ENCODE data around the gene QPRT.
"Not testable (repeated sequence)": the region's sequence is repeated elsewhere in the genome, so short reads cannot be mapped to it uniquely, and the experiment has no call there.

The QPRT gene

DNA sequence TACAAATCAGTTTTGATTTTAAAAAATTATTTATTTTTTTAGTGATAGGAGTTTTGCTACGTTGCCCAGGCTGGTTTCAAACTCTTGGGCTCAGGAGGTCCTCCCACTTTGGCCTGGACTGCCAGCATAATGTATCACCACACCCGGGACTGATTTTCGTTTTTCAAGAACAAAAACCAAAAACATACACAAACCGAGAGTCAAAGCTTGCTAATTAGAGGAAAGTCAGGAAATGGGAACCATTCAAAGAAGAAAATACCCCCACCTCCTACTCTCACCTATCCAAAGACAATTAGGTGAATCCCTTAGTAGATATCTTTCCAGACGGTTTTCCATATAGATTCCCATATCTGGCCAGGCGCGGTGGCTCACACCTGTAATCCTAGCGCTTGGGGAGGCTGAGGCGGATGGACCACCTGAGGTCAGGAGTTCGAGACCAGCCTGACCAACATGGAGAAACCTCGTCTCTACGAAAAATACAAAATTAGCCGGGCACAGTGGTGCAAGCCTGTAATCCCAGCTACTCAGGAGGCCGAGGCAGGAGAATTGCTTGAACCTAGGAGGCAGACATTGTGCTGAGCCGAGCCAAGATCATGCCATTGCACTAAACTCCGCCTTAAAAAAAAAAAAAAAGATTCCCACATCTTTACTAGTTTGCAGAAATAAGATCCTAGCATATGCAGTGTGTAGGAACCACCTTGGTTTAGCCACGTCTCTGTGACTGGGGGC lies 16.8 kb upstream of the QPRT start:
- Histone ChIP-seq H3K4me1 (ENCODE audit: control insufficient read depth in 1 of 2, insufficient read depth in 2 of 2, low read length in 2 of 2) (peaks cover 11 to 19% of the 10 kb centered on the region in 2 donors), H3K4me3 (ENCODE audit: low read depth in 1 of 2, low read length in 2 of 2) (peak overlapping the region; percentile 30 to 61), H3K9ac (ENCODE audit: low read depth in 1 of 2, low read length in 2 of 2) (no peak overlapping the region), H3K9me3 (ENCODE audit: control insufficient read depth in 1 of 2, low read length in 2 of 2) (no peaks in the 10 kb centered on the region), H3K36me3 (ENCODE audit: control insufficient read depth in 1 of 2, insufficient read depth in 2 of 2, low read length in 2 of 2) (no peaks in the 10 kb centered on the region), H3K27ac (ENCODE audit: low read depth, low read length) (no peak overlapping the region), H3K27me3 (ENCODE audit: control insufficient read depth in 1 of 2, insufficient read depth in 2 of 2, low read length in 2 of 2) (no peaks in the 10 kb centered on the region)

DNA sequence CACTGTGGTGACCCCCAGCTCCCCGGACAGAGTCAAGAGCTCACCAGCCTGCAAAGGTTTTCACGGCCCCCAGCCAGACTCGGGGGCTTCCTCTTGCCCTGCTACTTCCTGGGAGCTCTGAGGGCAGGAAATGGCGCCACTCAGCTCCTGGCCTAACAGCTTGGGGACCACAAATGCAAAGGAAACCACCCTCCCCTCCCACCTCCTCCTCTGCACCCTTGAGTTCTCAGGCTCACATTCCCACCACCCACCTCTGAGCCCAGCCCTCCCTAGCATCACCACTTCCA lies 16.3 kb upstream of the QPRT start:
- H3K27me3 ChIP-seq (ENCODE audit: control insufficient read depth in 1 of 2, insufficient read depth in 2 of 2, low read length in 2 of 2), result no peaks in the 10 kb centered on the region
- H3K27ac ChIP-seq (ENCODE audit: low read depth, low read length), result no peak overlapping the region
- H3K9ac ChIP-seq (ENCODE audit: low read depth in 1 of 2, low read length in 2 of 2), result no peak overlapping the region
- peaks cover 12 to 19% of the 10 kb centered on the region in 2 donors for H3K4me1 ChIP-seq (ENCODE audit: control insufficient read depth in 1 of 2, insufficient read depth in 2 of 2, low read length in 2 of 2)
- no peaks in the 10 kb centered on the region for H3K9me3 ChIP-seq (ENCODE audit: control insufficient read depth in 1 of 2, low read length in 2 of 2)
- H3K36me3 ChIP-seq (ENCODE audit: control insufficient read depth in 1 of 2, insufficient read depth in 2 of 2, low read length in 2 of 2), result no peaks in the 10 kb centered on the region
- H3K4me3 ChIP-seq (ENCODE audit: low read depth in 1 of 2, low read length in 2 of 2), result peak overlapping the region; percentile 30 to 61

DNA sequence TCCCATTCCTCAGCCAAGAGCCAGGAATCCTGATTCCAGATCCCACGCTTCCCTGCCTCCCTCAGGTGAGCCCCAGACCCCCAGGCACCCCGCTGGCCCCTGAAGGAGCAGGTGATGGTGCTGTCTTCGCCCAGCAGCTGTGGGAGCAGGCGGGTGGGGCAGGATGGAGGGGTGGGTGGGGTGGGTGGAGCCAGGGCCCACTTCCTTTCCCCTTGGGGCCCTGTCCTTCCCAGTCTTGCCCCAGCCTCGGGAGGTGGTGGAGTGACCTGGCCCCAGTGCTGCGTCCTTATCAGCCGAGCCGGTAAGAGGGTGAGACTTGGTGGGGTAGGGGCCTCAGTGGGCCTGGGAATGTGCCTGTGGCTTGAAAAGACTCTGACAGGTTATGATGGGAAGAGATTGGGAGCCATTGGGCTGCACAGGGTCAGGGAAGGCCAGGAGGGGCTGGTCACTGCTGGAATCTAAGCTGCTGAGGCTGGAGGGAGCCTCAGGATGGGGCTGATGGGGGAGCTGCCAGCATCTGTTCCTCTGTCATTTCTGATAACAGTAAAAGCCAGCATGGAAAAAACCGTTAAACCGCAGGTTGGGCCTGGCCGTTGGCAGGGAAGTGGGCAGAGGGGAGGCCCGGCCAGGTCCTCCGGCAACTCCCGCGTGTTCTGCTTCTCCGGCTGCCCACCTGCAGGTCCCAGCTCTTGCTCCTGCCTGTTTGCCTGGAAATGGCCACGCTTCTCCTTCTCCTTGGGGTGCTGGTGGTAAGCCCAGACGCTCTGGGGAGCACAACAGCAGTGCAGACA lies 15.8 kb upstream of the QPRT start, which contains the start of gene SPN:
Gene SPN (plus strand): TSS at position 232 of the 791 bp plus-strand sequence. CDS start 482 bp downstream, at position 714.
- Histone ChIP-seq H3K4me3 (ENCODE audit: low read depth in 1 of 2, low read length in 2 of 2) (peak within 1 kb of the TSS; percentile 46 to 66), H3K36me3 (ENCODE audit: control insufficient read depth in 1 of 2, insufficient read depth in 2 of 2, low read length in 2 of 2) (no peaks in the 10 kb centered on the region), H3K9me3 (ENCODE audit: control insufficient read depth in 1 of 2, low read length in 2 of 2) (no peaks in the 10 kb centered on the region), H3K27ac (ENCODE audit: low read depth, low read length) (no peak within 1 kb of the TSS), H3K9ac (ENCODE audit: low read depth in 1 of 2, low read length in 2 of 2) (peak within 1 kb of the TSS; percentile 54 to 57), H3K4me1 (ENCODE audit: control insufficient read depth in 1 of 2, insufficient read depth in 2 of 2, low read length in 2 of 2) (peaks cover 12 to 22% of the 10 kb centered on the region in 2 donors), H3K27me3 (ENCODE audit: control insufficient read depth in 1 of 2, insufficient read depth in 2 of 2, low read length in 2 of 2) (no peaks in the 10 kb centered on the region)

DNA sequence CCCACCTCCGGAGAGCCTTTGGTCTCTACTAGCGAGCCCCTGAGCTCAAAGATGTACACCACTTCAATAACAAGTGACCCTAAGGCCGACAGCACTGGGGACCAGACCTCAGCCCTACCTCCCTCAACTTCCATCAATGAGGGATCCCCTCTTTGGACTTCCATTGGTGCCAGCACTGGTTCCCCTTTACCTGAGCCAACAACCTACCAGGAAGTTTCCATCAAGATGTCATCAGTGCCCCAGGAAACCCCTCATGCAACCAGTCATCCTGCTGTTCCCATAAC lies 15.2 kb upstream of the QPRT start:
- Histone ChIP-seq H3K4me3 (ENCODE audit: low read depth in 1 of 2, low read length in 2 of 2) (peak overlapping the region; percentile 46 to 66), H3K27ac (ENCODE audit: low read depth, low read length) (no peak overlapping the region), H3K27me3 (ENCODE audit: control insufficient read depth in 1 of 2, insufficient read depth in 2 of 2, low read length in 2 of 2) (no peaks in the 10 kb centered on the region), H3K4me1 (ENCODE audit: control insufficient read depth in 1 of 2, insufficient read depth in 2 of 2, low read length in 2 of 2) (peaks cover 12 to 22% of the 10 kb centered on the region in 2 donors), H3K9me3 (ENCODE audit: control insufficient read depth in 1 of 2, low read length in 2 of 2) (no peaks in the 10 kb centered on the region), H3K9ac (ENCODE audit: low read depth in 1 of 2, low read length in 2 of 2) (peak overlapping the region in 1 of 2 donors; percentile 42), H3K36me3 (ENCODE audit: control insufficient read depth in 1 of 2, insufficient read depth in 2 of 2, low read length in 2 of 2) (no peaks in the 10 kb centered on the region)

DNA sequence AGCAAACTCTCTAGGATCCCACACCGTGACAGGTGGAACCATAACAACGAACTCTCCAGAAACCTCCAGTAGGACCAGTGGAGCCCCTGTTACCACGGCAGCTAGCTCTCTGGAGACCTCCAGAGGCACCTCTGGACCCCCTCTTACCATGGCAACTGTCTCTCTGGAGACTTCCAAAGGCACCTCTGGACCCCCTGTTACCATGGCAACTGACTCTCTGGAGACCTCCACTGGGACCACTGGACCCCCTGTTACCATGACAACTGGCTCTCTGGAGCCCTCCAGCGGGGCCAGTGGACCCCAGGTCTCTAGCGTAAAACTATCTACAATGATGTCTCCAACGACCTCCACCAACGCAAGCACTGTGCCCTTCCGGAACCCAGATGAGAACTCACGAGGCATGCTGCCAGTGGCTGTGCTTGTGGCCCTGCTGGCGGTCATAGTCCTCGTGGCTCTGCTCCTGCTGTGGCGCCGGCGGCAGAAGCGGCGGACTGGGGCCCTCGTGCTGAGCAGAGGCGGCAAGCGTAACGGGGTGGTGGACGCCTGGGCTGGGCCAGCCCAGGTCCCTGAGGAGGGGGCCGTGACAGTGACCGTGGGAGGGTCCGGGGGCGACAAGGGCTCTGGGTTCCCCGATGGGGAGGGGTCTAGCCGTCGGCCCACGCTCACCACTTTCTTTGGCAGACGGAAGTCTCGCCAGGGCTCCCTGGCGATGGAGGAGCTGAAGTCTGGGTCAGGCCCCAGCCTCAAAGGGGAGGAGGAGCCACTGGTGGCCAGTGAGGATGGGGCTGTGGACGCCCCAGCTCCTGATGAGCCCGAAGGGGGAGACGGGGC lies 14.7 kb upstream of the QPRT start:
- peak overlapping the region; percentile 46 to 66 for H3K4me3 ChIP-seq (ENCODE audit: low read depth in 1 of 2, low read length in 2 of 2)
- peaks cover 12 to 22% of the 10 kb centered on the region in 2 donors for H3K4me1 ChIP-seq (ENCODE audit: control insufficient read depth in 1 of 2, insufficient read depth in 2 of 2, low read length in 2 of 2)
- peak overlapping the region; percentile 9 to 42 for H3K9ac ChIP-seq (ENCODE audit: low read depth in 1 of 2, low read length in 2 of 2)
- no peaks in the 10 kb centered on the region for H3K9me3 ChIP-seq (ENCODE audit: control insufficient read depth in 1 of 2, low read length in 2 of 2)
- H3K27me3 ChIP-seq (ENCODE audit: control insufficient read depth in 1 of 2, insufficient read depth in 2 of 2, low read length in 2 of 2), result no peaks in the 10 kb centered on the region
- no peak overlapping the region for H3K27ac ChIP-seq (ENCODE audit: low read depth, low read length)
- H3K36me3 ChIP-seq (ENCODE audit: control insufficient read depth in 1 of 2, insufficient read depth in 2 of 2, low read length in 2 of 2), result no peaks in the 10 kb centered on the region

DNA sequence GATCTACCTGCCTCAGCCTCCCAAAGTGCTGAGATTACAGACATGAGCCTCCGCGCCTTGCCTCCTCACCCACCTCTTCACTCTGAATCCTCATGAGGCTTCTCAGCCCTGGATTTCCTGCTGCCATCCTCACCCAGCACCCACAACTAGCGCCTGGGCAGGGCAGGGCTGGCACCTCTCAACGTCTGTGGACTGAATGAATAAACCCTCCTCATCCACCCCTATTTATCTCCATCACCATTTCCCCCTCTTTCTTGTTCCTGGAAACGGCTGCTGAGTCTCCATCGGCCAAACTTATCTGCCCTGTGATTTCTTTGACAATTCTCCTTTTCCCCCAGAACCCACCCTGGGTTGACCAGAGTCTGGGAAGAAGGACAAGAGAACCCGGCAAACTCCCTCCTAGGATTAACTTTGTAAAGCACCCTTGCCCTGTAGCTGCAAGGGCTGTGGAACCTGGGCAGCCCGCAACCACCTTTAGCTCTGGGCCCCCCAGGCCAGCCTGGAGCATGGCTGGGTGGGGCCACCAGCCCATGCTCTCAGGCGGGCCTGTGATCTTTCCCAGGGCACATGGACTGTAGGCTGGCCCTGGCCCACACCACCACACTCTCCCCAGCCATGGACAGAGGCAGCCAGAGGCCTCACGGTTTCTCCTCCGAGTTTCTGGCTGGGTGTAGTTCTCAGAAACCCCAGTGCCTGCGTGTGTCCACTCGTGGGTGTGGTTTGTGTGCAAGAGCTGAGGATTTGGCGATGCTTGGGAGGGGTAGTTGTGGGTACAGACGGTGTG lies 13.5 kb upstream of the QPRT start:
- Histone ChIP-seq H3K4me3 (ENCODE audit: low read depth in 1 of 2, low read length in 2 of 2) (peak overlapping the region; percentile 65 to 66), H3K36me3 (ENCODE audit: control insufficient read depth in 1 of 2, insufficient read depth in 2 of 2, low read length in 2 of 2) (no peaks in the 10 kb centered on the region), H3K27me3 (ENCODE audit: control insufficient read depth in 1 of 2, insufficient read depth in 2 of 2, low read length in 2 of 2) (no peaks in the 10 kb centered on the region), H3K4me1 (ENCODE audit: control insufficient read depth in 1 of 2, insufficient read depth in 2 of 2, low read length in 2 of 2) (peaks cover 12 to 22% of the 10 kb centered on the region in 2 donors), H3K9me3 (ENCODE audit: control insufficient read depth in 1 of 2, low read length in 2 of 2) (no peaks in the 10 kb centered on the region), H3K9ac (ENCODE audit: low read depth in 1 of 2, low read length in 2 of 2) (peak overlapping the region in 1 of 2 donors; percentile 18), H3K27ac (ENCODE audit: low read depth, low read length) (no peak overlapping the region)

DNA sequence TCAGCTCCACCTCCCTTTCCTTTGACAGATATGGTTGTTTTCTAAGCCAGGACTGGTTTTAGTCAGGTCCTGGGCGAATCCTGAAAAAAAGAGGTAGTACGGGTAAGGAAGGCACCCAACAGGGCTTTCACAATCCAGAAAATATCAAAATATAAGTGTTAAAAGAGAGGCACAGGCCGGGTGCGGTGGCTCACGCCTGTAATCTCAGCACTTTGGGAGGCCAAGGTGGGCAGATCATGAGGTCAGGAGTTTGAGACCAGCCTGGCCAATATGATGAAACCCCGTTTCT lies 11.7 kb upstream of the QPRT start:
- H3K27ac ChIP-seq (ENCODE audit: low read depth, low read length), result not testable (repeated sequence)

DNA sequence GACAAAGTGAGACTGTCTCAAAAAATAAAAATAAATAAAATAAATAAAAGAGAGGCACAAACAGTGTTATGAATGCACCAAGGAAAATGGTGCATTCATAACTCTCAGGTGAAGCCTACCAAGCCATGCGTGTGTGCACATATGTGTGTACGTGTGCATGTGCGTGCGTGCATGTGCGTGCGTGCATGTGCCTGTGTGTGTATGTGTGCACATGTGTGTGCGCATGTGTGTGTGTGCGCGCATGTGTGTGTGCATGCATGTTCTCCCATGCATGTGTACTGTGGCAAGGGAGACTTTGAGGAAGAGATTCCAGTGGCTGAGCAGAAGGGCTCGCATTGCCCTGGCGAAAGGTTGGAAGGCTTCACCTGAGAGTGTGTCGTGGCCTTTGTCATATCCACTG lies 11.2 kb upstream of the QPRT start:
- Histone ChIP-seq H3K9ac (ENCODE audit: low read depth in 1 of 2, low read length in 2 of 2) (no peak overlapping the region), H3K36me3 (ENCODE audit: control insufficient read depth in 1 of 2, insufficient read depth in 2 of 2, low read length in 2 of 2) (no peaks in the 10 kb centered on the region), H3K27me3 (ENCODE audit: control insufficient read depth in 1 of 2, insufficient read depth in 2 of 2, low read length in 2 of 2) (no peaks in the 10 kb centered on the region), H3K4me1 (ENCODE audit: control insufficient read depth in 1 of 2, insufficient read depth in 2 of 2, low read length in 2 of 2) (peaks cover 8 to 22% of the 10 kb centered on the region in 2 donors), H3K27ac (ENCODE audit: low read depth, low read length) (no peak overlapping the region), H3K9me3 (ENCODE audit: control insufficient read depth in 1 of 2, low read length in 2 of 2) (no peaks in the 10 kb centered on the region), H3K4me3 (ENCODE audit: low read depth in 1 of 2, low read length in 2 of 2) (no peak overlapping the region)

More for the DNA sequence above, 11.7 kb upstream of the QPRT start:
- H3K9me3 ChIP-seq (ENCODE audit: control insufficient read depth in 1 of 2, low read length in 2 of 2); H3K9ac ChIP-seq (ENCODE audit: low read depth in 1 of 2, low read length in 2 of 2); H3K4me3 ChIP-seq (ENCODE audit: low read depth in 1 of 2, low read length in 2 of 2); H3K36me3 ChIP-seq (ENCODE audit: control insufficient read depth in 1 of 2, insufficient read depth in 2 of 2, low read length in 2 of 2); H3K27me3 ChIP-seq (ENCODE audit: control insufficient read depth in 1 of 2, insufficient read depth in 2 of 2, low read length in 2 of 2): not testable (repeated sequence)
- peaks cover 8 to 22% of the 10 kb centered on the region in 2 donors for H3K4me1 ChIP-seq (ENCODE audit: control insufficient read depth in 1 of 2, insufficient read depth in 2 of 2, low read length in 2 of 2)

DNA sequence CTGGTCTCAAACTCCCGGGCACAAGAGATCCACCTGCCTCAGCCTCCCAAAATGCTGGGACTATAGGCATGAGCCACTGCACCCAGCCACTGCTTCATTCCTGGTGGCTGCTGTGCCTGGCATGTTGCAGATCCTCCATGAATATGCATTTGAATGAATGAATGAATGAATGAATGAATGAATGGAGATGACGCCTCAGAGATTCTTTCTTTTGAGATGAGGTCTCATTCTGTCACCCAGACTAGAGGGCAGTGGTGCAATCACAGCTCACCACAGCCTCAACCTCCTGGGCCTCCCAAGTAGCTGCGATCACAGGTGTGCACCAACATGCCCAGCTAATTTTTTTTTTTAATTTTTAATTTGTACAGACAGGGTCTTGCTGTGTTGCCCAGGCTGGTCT lies 10.7 kb upstream of the QPRT start:
- H3K9ac ChIP-seq (ENCODE audit: low read depth in 1 of 2, low read length in 2 of 2), result no peak overlapping the region
- peaks cover 8 to 22% of the 10 kb centered on the region in 2 donors for H3K4me1 ChIP-seq (ENCODE audit: control insufficient read depth in 1 of 2, insufficient read depth in 2 of 2, low read length in 2 of 2)
- H3K27ac ChIP-seq (ENCODE audit: low read depth, low read length), result no peak overlapping the region
- H3K36me3 ChIP-seq (ENCODE audit: control insufficient read depth in 1 of 2, insufficient read depth in 2 of 2, low read length in 2 of 2), result no peaks in the 10 kb centered on the region
- no peak overlapping the region for H3K4me3 ChIP-seq (ENCODE audit: low read depth in 1 of 2, low read length in 2 of 2)
- H3K9me3 ChIP-seq (ENCODE audit: control insufficient read depth in 1 of 2, low read length in 2 of 2), result no peaks in the 10 kb centered on the region
- H3K27me3 ChIP-seq (ENCODE audit: control insufficient read depth in 1 of 2, insufficient read depth in 2 of 2, low read length in 2 of 2), result no peaks in the 10 kb centered on the region
